Sigmoid colon (tissue), 4 donors: Measurements from ENCODE around the gene ACSM6.

ENCODE experiments used
- CTCF ChIP-seq, 4 experiments: fragments of 450-650 bp in 3 of 4; fragments of 200-600 bp in 1 of 4; IDR thresholded peaks; one replicate each; pipeline ENCODE4 v1.5.1; 2016 to 2019; ENCODE audit warnings: antibody characterized with exemption in 4 of 4, mild to moderate bottlenecking in 3 of 4, moderate library complexity in 2 of 4
- EP300 ChIP-seq, 4 donors: sonication (generic); formaldehyde crosslinking; IDR thresholded peaks; one replicate each; pipeline ENCODE4 v1.6.1; 2017; ENCODE audit warnings: antibody characterized with exemption in 4 of 4
- POLR2A ChIP-seq, 2 donors: fragments of 450-650 bp; IDR thresholded peaks; one replicate each; pipeline ENCODE4 v1.6.1; 2016; ENCODE audit warnings: antibody characterized with exemption in 2 of 2, mild to moderate bottlenecking in 2 of 2, moderate library complexity in 2 of 2

GRCh38 chr10:95168694-95169093 is 25.3 kb upstream of the ACSM6 start:
- TF ChIP-seq EP300 (IDR thresholded peaks at IDR 0.05) (no peak), CTCF (IDR thresholded peaks at IDR 0.05) (no peak), POLR2A (IDR thresholded peaks at IDR 0.05) (no peak)
